C4-2B (cell line): ENCODE data around the gene FGGY.

Source experiments
- ZFX ChIP-seq: fragments of 450-650 bp; IDR thresholded peaks from 2 replicates; pipeline ENCODE4 v1.6.1; 2017
- TF ChIP-seq, protein P1 (sequence below): fragments of 450-650 bp; conservative IDR thresholded peaks from 2 replicates; pipeline ENCODE4 v1.5.1; 2017; ENCODE audit warnings: mild to moderate bottlenecking

DNA sequence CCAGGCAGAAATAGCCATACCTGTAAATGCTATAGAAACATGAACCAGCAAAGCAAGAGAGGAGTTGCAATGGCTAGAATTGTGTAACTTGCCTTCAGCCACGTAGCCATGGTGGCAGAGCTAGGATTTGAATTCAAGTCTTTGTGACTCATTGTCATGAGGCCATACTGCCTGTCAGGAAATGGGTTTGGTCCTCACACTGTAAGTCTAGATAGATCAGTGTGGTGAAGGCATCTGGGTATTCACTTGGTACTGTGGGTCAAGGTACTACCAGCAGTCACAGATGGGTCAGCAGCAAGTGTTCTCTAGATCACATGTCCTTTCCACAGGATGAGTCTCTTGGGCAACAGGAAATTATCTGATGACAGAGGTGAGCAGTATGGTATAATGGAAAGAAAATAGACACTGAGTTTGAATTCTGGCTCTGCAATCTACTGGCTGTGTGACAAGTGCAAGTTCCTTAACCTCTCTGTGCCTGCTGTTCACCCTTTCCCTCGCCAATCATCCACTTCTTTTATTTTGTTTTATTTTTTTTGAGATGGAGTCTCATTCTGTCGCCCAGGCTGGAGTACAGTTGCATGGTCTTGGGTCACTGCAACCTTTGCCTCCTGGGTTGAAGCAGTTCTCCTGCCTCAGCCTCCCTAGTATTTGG lies 36.9 kb downstream of the FGGY start:
- TF ChIP-seq, protein P1, sequence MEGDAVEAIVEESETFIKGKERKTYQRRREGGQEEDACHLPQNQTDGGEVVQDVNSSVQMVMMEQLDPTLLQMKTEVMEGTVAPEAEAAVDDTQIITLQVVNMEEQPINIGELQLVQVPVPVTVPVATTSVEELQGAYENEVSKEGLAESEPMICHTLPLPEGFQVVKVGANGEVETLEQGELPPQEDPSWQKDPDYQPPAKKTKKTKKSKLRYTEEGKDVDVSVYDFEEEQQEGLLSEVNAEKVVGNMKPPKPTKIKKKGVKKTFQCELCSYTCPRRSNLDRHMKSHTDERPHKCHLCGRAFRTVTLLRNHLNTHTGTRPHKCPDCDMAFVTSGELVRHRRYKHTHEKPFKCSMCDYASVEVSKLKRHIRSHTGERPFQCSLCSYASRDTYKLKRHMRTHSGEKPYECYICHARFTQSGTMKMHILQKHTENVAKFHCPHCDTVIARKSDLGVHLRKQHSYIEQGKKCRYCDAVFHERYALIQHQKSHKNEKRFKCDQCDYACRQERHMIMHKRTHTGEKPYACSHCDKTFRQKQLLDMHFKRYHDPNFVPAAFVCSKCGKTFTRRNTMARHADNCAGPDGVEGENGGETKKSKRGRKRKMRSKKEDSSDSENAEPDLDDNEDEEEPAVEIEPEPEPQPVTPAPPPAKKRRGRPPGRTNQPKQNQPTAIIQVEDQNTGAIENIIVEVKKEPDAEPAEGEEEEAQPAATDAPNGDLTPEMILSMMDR: no peak
- TF ChIP-seq ZFX: no peak
